CD14-positive monocyte (primary cell): ENCODE measurements around the gene FLAD1. TPM values are rescaled to one million over a fixed set of nuclear protein-coding genes. Genes with fewer than 3 reads are reported as not detected.

Source experiments
- DNase-seq, 3 donors: peaks; one replicate each; pipeline ENCODE4 v3.0.0-alpha.2; 2011 to 2022
- H2AFZ ChIP-seq: 2 replicates; pipeline ENCODE4 v1.6.0; 2012; ENCODE audit warnings: mild to moderate bottlenecking, low read depth, low read length, inconsistent platforms; ENCODE audit not compliant: insufficient read depth, poor library complexity, severe bottlenecking
- H3K27ac ChIP-seq, 2 donors: 1 replicate in 1 of 2; 2 replicates in 1 of 2; pipeline ENCODE4 v1.5.1; 2012 to 2013; ENCODE audit warnings: low read length in 2 of 2, control low read depth in 1 of 2, inconsistent platforms in 1 of 2, low read depth in 1 of 2, mild to moderate bottlenecking in 1 of 2
- H3K27me3 ChIP-seq, 2 donors: one replicate each; pipeline versions ENCODE4 v1.6.0 to v1.6.1; 2011 to 2013; ENCODE audit warnings: low read length in 2 of 2; ENCODE audit not compliant: control insufficient read depth in 2 of 2, insufficient read depth in 2 of 2
- H3K36me3 ChIP-seq, 2 donors: replicated peaks in 1 of 2; 1 replicate in 1 of 2; 2 replicates in 1 of 2; pipeline versions ENCODE4 v1.5.1 to v1.6.1; 2012 to 2013; ENCODE audit warnings: low read length in 2 of 2, control low read depth in 1 of 2, inconsistent platforms in 1 of 2, mild to moderate bottlenecking in 1 of 2; ENCODE audit not compliant: insufficient read depth in 2 of 2, control insufficient read depth in 1 of 2
- H3K4me1 ChIP-seq, 2 donors: 1 replicate in 1 of 2; 2 replicates in 1 of 2; pipeline versions ENCODE4 v1.5.1 to v1.6.1; 2012 to 2013; ENCODE audit warnings: low read length in 2 of 2, control low read depth in 1 of 2, inconsistent platforms in 1 of 2, mild to moderate bottlenecking in 1 of 2, moderate library complexity in 1 of 2; ENCODE audit not compliant: insufficient read depth in 2 of 2, control insufficient read depth in 1 of 2
- H3K4me2 ChIP-seq: replicated peaks from 2 replicates; pipeline ENCODE3; 2012; ENCODE audit warnings: low read length, moderate library complexity, mild to moderate bottlenecking; ENCODE audit not compliant: poor library complexity, severe bottlenecking; ENCODE audit errors: extremely low read depth
- H3K4me3 ChIP-seq, 3 experiments: fragments of 200-600 bp in 1 of 3; sonication (generic) in 1 of 3; replicated peaks in 1 of 3; 1 replicate in 2 of 3; 2 replicates in 1 of 3; pipeline ENCODE4 v1.5.1; 2011 to 2013; ENCODE audit warnings: low read length in 3 of 3, mild to moderate bottlenecking in 3 of 3, control low read depth in 2 of 3, low read depth in 2 of 3, inconsistent platforms in 1 of 3, moderate library complexity in 1 of 3
- H3K79me2 ChIP-seq: 2 replicates; pipeline ENCODE4 v1.6.0; 2012; ENCODE audit warnings: mild to moderate bottlenecking, control low read depth, inconsistent platforms, low read length, moderate library complexity; ENCODE audit not compliant: insufficient read depth
- H3K9ac ChIP-seq: 2 replicates; pipeline ENCODE4 v1.6.0; 2017; ENCODE audit warnings: low read length, mild to moderate bottlenecking; ENCODE audit not compliant: insufficient read depth, poor library complexity, severe bottlenecking
- H3K9me3 ChIP-seq, 2 donors: replicated peaks in 1 of 2; 1 replicate in 1 of 2; 2 replicates in 1 of 2; pipeline versions ENCODE4 v1.5.1 to v1.6.1; 2012 to 2013; ENCODE audit warnings: low read length in 2 of 2, control low read depth in 1 of 2; ENCODE audit not compliant: control insufficient read depth in 1 of 2, insufficient read depth in 1 of 2
- H4K20me1 ChIP-seq: 2 replicates; pipeline ENCODE4 v1.6.0; 2012; ENCODE audit warnings: mild to moderate bottlenecking, low read length, control low read depth, moderate library complexity; ENCODE audit not compliant: insufficient read depth
- H3K27ac Mint-ChIP-seq, 7 donors: one replicate each; pipeline ENCODE4 v1.8.0; 2020; ENCODE audit warnings: mild to moderate bottlenecking in 7 of 7, mixed read lengths in 7 of 7, moderate library complexity in 6 of 7, inconsistent platforms in 2 of 7
- H3K27me3 Mint-ChIP-seq, 3 donors: one replicate each; pipeline ENCODE4 v1.8.0; 2021 to 2022; ENCODE audit warnings: low read depth in 3 of 3, mild to moderate bottlenecking in 3 of 3, mixed read lengths in 3 of 3, moderate library complexity in 3 of 3, inconsistent platforms in 1 of 3
- H3K36me3 Mint-ChIP-seq, 2 donors: one replicate each; pipeline ENCODE4 v1.8.0; 2020; ENCODE audit warnings: mixed read lengths in 2 of 2, inconsistent platforms in 1 of 2, mild to moderate bottlenecking in 1 of 2
- H3K4me1 Mint-ChIP-seq: one replicate; pipeline ENCODE4 v1.8.0; 2020; ENCODE audit warnings: mild to moderate bottlenecking, mixed read lengths
- H3K4me3 Mint-ChIP-seq, 2 donors: one replicate each; pipeline ENCODE4 v1.8.0; 2020; ENCODE audit warnings: mild to moderate bottlenecking in 2 of 2, mixed read lengths in 2 of 2, moderate library complexity in 1 of 2
- H3K9me3 Mint-ChIP-seq, 7 donors: one replicate each; pipeline ENCODE4 v1.8.0; 2020 to 2022; ENCODE audit warnings: mixed read lengths in 7 of 7, mild to moderate bottlenecking in 6 of 7, moderate library complexity in 6 of 7, inconsistent platforms in 2 of 7
- WGBS: methylation state at CpG from one replicate; pipeline ENCODE4 v1.1.5; 2013; ENCODE audit warnings: missing lambda C conversion rate; ENCODE audit not compliant: insufficient coverage; 5-methylcytosine and 5-hydroxymethylcytosine counted together
- intact Hi-C, 2 donors: fragments of 100-400 bp; cut with micrococcal nuclease; formaldehyde crosslinking; loops; one replicate each; pipeline versions ENCODE4 v1.15.0 to v1.15.1; 2023
- polyA plus RNA-seq, 3 donors: library from polyadenylated mRNA; depleted of rRNA in 1 of 3; unstranded in 2 of 3; stranded (reverse) in 1 of 3; fragments of 300-500 nt in 2 of 3; fragments of >200 nt in 1 of 3; fragmentation: Illumina TruSeq in 2 of 3; gene quantifications; 1 replicate in 2 of 3; 2 replicates in 1 of 3; pipeline ENCODE4 v1.2.3, GENCODE V29; 2012 to 2021
- TF ChIP-seq, protein P1 (sequence below): fragments of 200-600 bp; IDR thresholded peaks from one replicate; pipeline ENCODE4 v1.8.0; 2022; ENCODE audit warnings: antibody characterized with exemption, mild to moderate bottlenecking

Gene FLAD1
- polyA plus RNA-seq, 3 donors, result 31.5 to 41.6 (median 35.1) TPM

- peaks cover 78% of the 10 kb centered on the region for H3K4me1 Mint-ChIP-seq
- no peak overlapping the region for H3K9ac ChIP-seq
- peaks cover 100% of the 10 kb centered on the region for H4K20me1 ChIP-seq
- whole genome bisulfite sequencing, result 96% methylated on average over 12 of the region's 31 CpGs
- H3K36me3 Mint-ChIP-seq, result peaks cover 43 to 70% of the 10 kb centered on the region in 2 donors
- peaks cover 46 to 56% of the 10 kb centered on the region in 2 donors for H3K36me3 ChIP-seq
- DNase-seq, result no peak
- H3K27me3 Mint-ChIP-seq, result peaks cover 0 to 2% (median 0%) of the 10 kb centered on the region in 3 donors
- TF ChIP-seq, protein P1, sequence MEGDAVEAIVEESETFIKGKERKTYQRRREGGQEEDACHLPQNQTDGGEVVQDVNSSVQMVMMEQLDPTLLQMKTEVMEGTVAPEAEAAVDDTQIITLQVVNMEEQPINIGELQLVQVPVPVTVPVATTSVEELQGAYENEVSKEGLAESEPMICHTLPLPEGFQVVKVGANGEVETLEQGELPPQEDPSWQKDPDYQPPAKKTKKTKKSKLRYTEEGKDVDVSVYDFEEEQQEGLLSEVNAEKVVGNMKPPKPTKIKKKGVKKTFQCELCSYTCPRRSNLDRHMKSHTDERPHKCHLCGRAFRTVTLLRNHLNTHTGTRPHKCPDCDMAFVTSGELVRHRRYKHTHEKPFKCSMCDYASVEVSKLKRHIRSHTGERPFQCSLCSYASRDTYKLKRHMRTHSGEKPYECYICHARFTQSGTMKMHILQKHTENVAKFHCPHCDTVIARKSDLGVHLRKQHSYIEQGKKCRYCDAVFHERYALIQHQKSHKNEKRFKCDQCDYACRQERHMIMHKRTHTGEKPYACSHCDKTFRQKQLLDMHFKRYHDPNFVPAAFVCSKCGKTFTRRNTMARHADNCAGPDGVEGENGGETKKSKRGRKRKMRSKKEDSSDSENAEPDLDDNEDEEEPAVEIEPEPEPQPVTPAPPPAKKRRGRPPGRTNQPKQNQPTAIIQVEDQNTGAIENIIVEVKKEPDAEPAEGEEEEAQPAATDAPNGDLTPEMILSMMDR, result no peak
- peaks cover 79% of the 10 kb centered on the region for H3K79me2 ChIP-seq
- H3K9me3 Mint-ChIP-seq, result peaks cover 0 to 2% (median 0%) of the 10 kb centered on the region in 7 donors
- H3K27ac Mint-ChIP-seq, result no peak overlapping the region
- peak overlapping the region in 1 of 2 donors; percentile 12 for H3K27ac ChIP-seq
- H3K4me3 ChIP-seq, result no peak overlapping the region
- intact Hi-C loops, result loop anchor here in 1 of 2 donors (5.0 kb wide), 2 partner anchors 33 to 53 kb away; partner anchors contain the start of genes FLAD1 and PYGO2
- no peaks in the 10 kb centered on the region for H3K9me3 ChIP-seq
- no peak overlapping the region for H3K4me2 ChIP-seq
- no peak overlapping the region for H2AFZ ChIP-seq
- peaks cover 81 to 86% of the 10 kb centered on the region in 2 donors for H3K4me1 ChIP-seq
- no peak overlapping the region for H3K4me3 Mint-ChIP-seq
- H3K27me3 ChIP-seq, result no peaks in the 10 kb centered on the region
Observed at GRCh38 chr1:155014709-155015508, 31.8 kb downstream of the FLAD1 start.

- H3K4me2 ChIP-seq, result peak overlapping the region; percentile 78
- no peak for DNase-seq
- H3K27ac ChIP-seq, result peak overlapping the region in 1 of 2 donors; percentile 56
Observed at GRCh38 chr1:155015527-155016230, 32.5 kb downstream of the FLAD1 start.

More at GRCh38 chr1:155015527-155016230, 32.5 kb downstream of the FLAD1 start:
- Histone ChIP-seq H3K79me2 (peaks cover 71% of the 10 kb centered on the region), H3K9me3 (no peaks in the 10 kb centered on the region), H3K27me3 (no peaks in the 10 kb centered on the region), H3K4me1 (peaks cover 73 to 78% of the 10 kb centered on the region in 2 donors), H3K4me3 (peak overlapping the region in 1 of 3 experiments; percentile 68), H3K36me3 (peaks cover 46 to 56% of the 10 kb centered on the region in 2 donors), H3K9ac (no peak overlapping the region), H4K20me1 (peaks cover 99% of the 10 kb centered on the region), H2AFZ (no peak overlapping the region)
- Mint-ChIP-seq H3K27ac (peak overlapping the region; percentile 33 to 92 (median 72)), H3K27me3 (peaks cover 0 to 2% (median 0%) of the 10 kb centered on the region in 3 donors), H3K9me3 (peaks cover 0 to 2% (median 0%) of the 10 kb centered on the region in 7 donors), H3K4me3 (peak overlapping the region in 1 of 2 donors; percentile 26), H3K4me1 (peaks cover 73% of the 10 kb centered on the region), H3K36me3 (peaks cover 43 to 68% of the 10 kb centered on the region in 2 donors)
- TF ChIP-seq, protein P1, result no peak
- 87% methylated on average over 16 of the region's 16 CpGs for WGBS
- intact Hi-C loops, result loop anchor here (2.0 to 5.0 kb wide), 4 partner anchors 13 to 53 kb away; partner anchors contain the start of genes FLAD1 (in 1 of the 2), PYGO2 (in 1 of the 2) and ZBTB7B (in 1 of the 2)
